HepG2 (cell line): Measurements from ENCODE around the gene HNRNPUL1. TPM values are rescaled to one million over a fixed set of nuclear protein-coding genes. Genes with fewer than 3 reads are reported as not detected.

Experiments
- ATAC-seq: fragments of 200-7000 bp; cut with Tn5 transposase; 3 replicates; pipeline ENCODE4 v1.9.1; 2020; ENCODE audit warnings: mild to moderate bottlenecking, moderate library complexity
- BruUV-seq: library from RNA; stranded (reverse); fragments of 400-500 nt; replicated peaks from 2 replicates; lab custom pipeline; 2021; lab: Mats Ljungman, UMichigan
- CTCF ChIA-PET: fragments of 300-600 bp; formaldehyde crosslinking; extraction: SDS; loops from one replicate; lab custom pipeline; 2021; ENCODE audit warnings: low total read pairs, inconsistent platforms, low intra/inter-chr PET ratio; lab: Yijun Ruan, JAX
- POLR2A ChIA-PET: fragments of 350-600 bp; sonication (Branson Sonifier 250); formaldehyde crosslinking; loops from one replicate; lab custom pipeline; 2020; ENCODE audit warnings: antibody characterized with exemption, inconsistent platforms; lab: Yijun Ruan, JAX
- DNase-seq: peaks from one replicate; pipeline ENCODE4 v3.0.0-alpha.2; 2015; ENCODE audit warnings: low spot score
- FAIRE-seq: peaks from 3 replicates; lab custom pipeline; 2011; peaks lifted over from hg19 to GRCh38; lab: Jason Lieb, UNC
- H2AFZ ChIP-seq: one replicate; pipeline ENCODE4 v1.6.1; 2011; ENCODE audit warnings: low read length, inconsistent platforms
- H3K27ac ChIP-seq: fragments of 300-600 bp; 3 replicates; pipeline ENCODE4 v1.8.0; 2011; ENCODE audit warnings: mixed run types, mild to moderate bottlenecking, mixed read lengths, low read length, inconsistent platforms; ENCODE audit not compliant: insufficient read depth; ENCODE audit errors: extremely low read length
- H3K27me3 ChIP-seq, 2 experiments: fragments of 200-600 bp in 1 of 2; 2 replicates in 1 of 2; 3 replicates in 1 of 2; pipeline versions ENCODE4 v1.6.0 to v1.8.0; 2011; ENCODE audit warnings: low read length in 2 of 2, mild to moderate bottlenecking in 2 of 2, moderate library complexity in 2 of 2, inconsistent platforms in 1 of 2; ENCODE audit not compliant: insufficient read depth in 2 of 2, control insufficient read depth in 1 of 2
- H3K36me3 ChIP-seq, 2 experiments: fragments of 200-600 bp in 1 of 2; replicated peaks in 1 of 2; 2 replicates in 1 of 2; 3 replicates in 1 of 2; pipeline versions ENCODE4 v1.5.1 to v1.8.0; 2011; ENCODE audit warnings: low read length in 2 of 2, inconsistent platforms in 1 of 2; ENCODE audit not compliant: insufficient read depth in 2 of 2, control insufficient read depth in 1 of 2
- H3K4me1 ChIP-seq: 2 replicates; pipeline ENCODE4 v1.5.1; 2012; ENCODE audit warnings: low read length, inconsistent platforms; ENCODE audit not compliant: insufficient read depth
- H3K4me2 ChIP-seq: 2 replicates; pipeline ENCODE4 v1.6.0; 2011; ENCODE audit warnings: low read depth, low read length, inconsistent platforms
- H3K4me3 ChIP-seq, 3 experiments: fragments of 200-600 bp in 1 of 3; sonication (generic), shearing (Covaris generic) in 1 of 3; replicated peaks in 1 of 3; 2 replicates each; pipeline ENCODE4 v1.5.1; 2011 to 2016; ENCODE audit warnings: low read length in 3 of 3, inconsistent platforms in 2 of 3, low read depth in 2 of 3, mild to moderate bottlenecking in 2 of 3, control low read depth in 1 of 3, mixed read lengths in 1 of 3; ENCODE audit not compliant: insufficient read depth in 1 of 3
- H3K79me2 ChIP-seq: one replicate; pipeline ENCODE4 v1.6.1; 2011; ENCODE audit warnings: low read length, inconsistent platforms; ENCODE audit not compliant: insufficient read depth
- H3K9ac ChIP-seq: 2 replicates; pipeline ENCODE4 v1.6.0; 2011; ENCODE audit warnings: mild to moderate bottlenecking, low read depth, low read length, inconsistent platforms; ENCODE audit not compliant: insufficient read depth
- H3K9me3 ChIP-seq: 2 replicates; pipeline ENCODE4 v1.5.1; 2012; ENCODE audit warnings: mild to moderate bottlenecking, low read length
- H4K20me1 ChIP-seq: 2 replicates; pipeline ENCODE4 v1.6.0; 2011; ENCODE audit warnings: inconsistent platforms, mild to moderate bottlenecking, low read length, moderate library complexity; ENCODE audit not compliant: insufficient read depth
- CCAR2 ChIP-seq: fragments of 200-400 bp; formaldehyde crosslinking; optimal IDR thresholded peaks from 2 replicates; pipeline ENCODE3; 2018; ENCODE audit warnings: low read depth, mild to moderate bottlenecking, low read length, moderate library complexity
- HCFC1 ChIP-seq: fragments of 150-350 bp; IDR thresholded peaks from 2 replicates; pipeline ENCODE4 v1.6.1; 2014; ENCODE audit warnings: low read depth, low read length
- HMGA1 ChIP-seq: sonication (generic); formaldehyde crosslinking; conservative IDR thresholded peaks from 2 replicates; pipeline ENCODE4 v1.4.0; 2020; ENCODE audit warnings: missing genetic modification reagents
- HMGXB4 ChIP-seq, 2 experiments: sonication (generic) in 1 of 2; formaldehyde crosslinking in 1 of 2; IDR thresholded peaks; 2 replicates each; pipeline versions ENCODE4 v1.4.0 to v1.6.1; 2018 to 2020; ENCODE audit warnings: missing genetic modification reagents in 2 of 2, borderline replicate concordance in 1 of 2, low read depth in 1 of 2, mild to moderate bottlenecking in 1 of 2, missing biosample characterization in 1 of 2
- HNRNPLL ChIP-seq: fragments of 200-400 bp; formaldehyde crosslinking; IDR thresholded peaks from 2 replicates; pipeline ENCODE4 v1.6.1; 2017; ENCODE audit warnings: mild to moderate bottlenecking, low read depth, low read length; ENCODE audit not compliant: poor library complexity, severe bottlenecking
- NFATC3 ChIP-seq: sonication (generic); formaldehyde crosslinking; IDR thresholded peaks from 2 replicates; pipeline ENCODE4 v1.5.1; 2020; ENCODE audit warnings: mild to moderate bottlenecking, missing genetic modification reagents
- POLR2AphosphoS2 ChIP-seq: IDR thresholded peaks from 2 replicates; pipeline ENCODE4 v1.6.1; 2011; ENCODE audit warnings: low read depth, low read length, improper control_type of control experiment
- SNAPC5 ChIP-seq: sonication (generic); formaldehyde crosslinking; IDR thresholded peaks from 2 replicates; pipeline ENCODE4 v1.8.1; 2023; ENCODE audit warnings: mild to moderate bottlenecking, missing genetic modification reagents, borderline replicate concordance
- SYNCRIP ChIP-seq: fragments of 200-400 bp; formaldehyde crosslinking; IDR thresholded peaks from 2 replicates; pipeline ENCODE4 v1.6.1; 2018; ENCODE audit warnings: mild to moderate bottlenecking, low read depth, low read length; ENCODE audit not compliant: insufficient read depth
- ZBTB1 ChIP-seq: sonication (generic); formaldehyde crosslinking; IDR thresholded peaks from 2 replicates; pipeline ENCODE4 v1.4.0; 2020; ENCODE audit warnings: missing genetic modification reagents, borderline replicate concordance
- ZNF207 ChIP-seq: fragments of 450-650 bp; IDR thresholded peaks from 2 replicates; pipeline ENCODE4 v1.6.1; 2016; ENCODE audit warnings: antibody characterized with exemption, borderline replicate concordance
- WGBS: methylation state at CpG from one replicate; pipeline ENCODE4 v1.1.6; 2017; ENCODE audit warnings: low lambda C conversion rate; 5-methylcytosine and 5-hydroxymethylcytosine counted together
- in situ Hi-C: cut with HindIII; loops from 2 replicates; pipeline ENCODE4 v1.10.0; 2017; ENCODE audit warnings: low pct_unique_long_range_greater_than_20kb; ENCODE audit not compliant: extremely low pct_ligation_motif_present
- intact Hi-C: fragments of 100-400 bp; cut with micrococcal nuclease; formaldehyde crosslinking; loops from one replicate; pipeline ENCODE4 v1.10.0; 2022; ENCODE audit not compliant: unreplicated experiment
- polyA plus RNA-seq, 8 experiments: library from polyadenylated mRNA; depleted of rRNA in 3 of 8; stranded (reverse) in 7 of 8; unstranded in 1 of 8; fragments of >200 nt; fragmentation: Illumina TruSeq in 4 of 8; extraction: Trizol in 4 of 8; gene quantifications; 2 replicates each; pipeline versions ENCODE4 v1.2.1 to v1.2.3, GENCODE V29; 2011 to 2016; ENCODE audit warnings: low read depth in 4 of 8, missing spikeins in 1 of 8, mixed read lengths in 1 of 8; ENCODE audit not compliant: insufficient read depth in 1 of 8
- total RNA-seq, 5 experiments: library from RNA; depleted of rRNA; stranded (reverse); fragments of >200 nt; fragmentation: Illumina TruSeq; extraction: Trizol; gene quantifications; 2 replicates each; pipeline ENCODE4 v1.2.3, GENCODE V29; 2016; ENCODE audit warnings: low read depth in 1 of 5
- TF ChIP-seq, protein P1 (sequence below), 2 experiments: IDR thresholded peaks; 2 replicates each; pipeline ENCODE4 v1.6.1; 2011 to 2012; ENCODE audit warnings: low read length in 2 of 2, borderline replicate concordance in 1 of 2, low read depth in 1 of 2, mild to moderate bottlenecking in 1 of 2, moderate library complexity in 1 of 2

HNRNPUL1 gene
- total and polyA plus RNA-seq, 2 of the 13 experiments (the other 11 are each of a cell fraction or from before 2014, with no cell fraction given) = 30.9 to 81.7 TPM

DNA sequence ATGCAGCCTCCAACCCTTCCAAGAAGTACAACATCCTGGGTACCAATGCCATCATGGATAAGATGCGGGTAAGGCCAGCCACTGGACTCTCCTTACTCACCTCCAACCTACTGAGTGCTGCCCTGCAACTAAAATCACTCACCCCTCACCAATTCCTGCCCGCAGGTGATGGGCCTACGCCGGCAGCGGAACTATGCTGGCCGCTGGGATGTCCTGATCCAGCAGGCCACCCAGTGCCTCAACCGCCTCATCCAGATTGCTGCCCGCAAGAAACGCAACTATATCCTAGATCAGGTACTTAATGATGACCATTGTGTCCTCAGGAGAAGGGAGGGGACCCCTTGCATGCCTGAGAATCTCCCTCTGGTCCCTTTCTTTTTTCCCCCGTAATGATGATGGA lies 30.2 kb downstream of the HNRNPUL1 start (continued):
- TF ChIP-seq, protein P1, sequence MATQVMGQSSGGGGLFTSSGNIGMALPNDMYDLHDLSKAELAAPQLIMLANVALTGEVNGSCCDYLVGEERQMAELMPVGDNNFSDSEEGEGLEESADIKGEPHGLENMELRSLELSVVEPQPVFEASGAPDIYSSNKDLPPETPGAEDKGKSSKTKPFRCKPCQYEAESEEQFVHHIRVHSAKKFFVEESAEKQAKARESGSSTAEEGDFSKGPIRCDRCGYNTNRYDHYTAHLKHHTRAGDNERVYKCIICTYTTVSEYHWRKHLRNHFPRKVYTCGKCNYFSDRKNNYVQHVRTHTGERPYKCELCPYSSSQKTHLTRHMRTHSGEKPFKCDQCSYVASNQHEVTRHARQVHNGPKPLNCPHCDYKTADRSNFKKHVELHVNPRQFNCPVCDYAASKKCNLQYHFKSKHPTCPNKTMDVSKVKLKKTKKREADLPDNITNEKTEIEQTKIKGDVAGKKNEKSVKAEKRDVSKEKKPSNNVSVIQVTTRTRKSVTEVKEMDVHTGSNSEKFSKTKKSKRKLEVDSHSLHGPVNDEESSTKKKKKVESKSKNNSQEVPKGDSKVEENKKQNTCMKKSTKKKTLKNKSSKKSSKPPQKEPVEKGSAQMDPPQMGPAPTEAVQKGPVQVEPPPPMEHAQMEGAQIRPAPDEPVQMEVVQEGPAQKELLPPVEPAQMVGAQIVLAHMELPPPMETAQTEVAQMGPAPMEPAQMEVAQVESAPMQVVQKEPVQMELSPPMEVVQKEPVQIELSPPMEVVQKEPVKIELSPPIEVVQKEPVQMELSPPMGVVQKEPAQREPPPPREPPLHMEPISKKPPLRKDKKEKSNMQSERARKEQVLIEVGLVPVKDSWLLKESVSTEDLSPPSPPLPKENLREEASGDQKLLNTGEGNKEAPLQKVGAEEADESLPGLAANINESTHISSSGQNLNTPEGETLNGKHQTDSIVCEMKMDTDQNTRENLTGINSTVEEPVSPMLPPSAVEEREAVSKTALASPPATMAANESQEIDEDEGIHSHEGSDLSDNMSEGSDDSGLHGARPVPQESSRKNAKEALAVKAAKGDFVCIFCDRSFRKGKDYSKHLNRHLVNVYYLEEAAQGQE (IDR thresholded peaks at IDR 0.05; ENCODE audit: borderline replicate concordance in 1 of 2, low read depth in 1 of 2, low read length in 2 of 2) = no peak
- TF ChIP-seq ZNF207 = no peak

DNA sequence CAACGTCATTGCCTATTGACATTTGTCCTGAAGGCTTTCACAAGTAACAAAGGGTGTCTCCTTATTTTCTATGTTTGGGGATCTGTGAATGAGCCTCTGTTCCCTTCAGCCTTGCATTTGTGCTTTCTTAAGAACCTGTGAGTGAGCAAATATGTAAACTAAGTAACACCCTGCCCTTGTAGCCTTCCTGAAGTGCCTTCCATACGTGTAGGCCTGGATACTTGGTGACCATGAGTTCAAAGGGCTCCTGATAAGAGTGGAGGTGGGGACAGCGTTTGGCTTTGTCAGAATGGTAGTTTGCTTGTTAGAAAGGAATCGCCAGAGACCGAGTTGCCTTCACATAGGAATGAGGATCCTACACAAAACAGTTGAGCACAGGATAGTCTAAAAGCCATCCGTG lies 31.3 kb downstream of the HNRNPUL1 start:
- no peak for FAIRE-seq
- Histone ChIP-seq H3K4me1 (no peaks in the 10 kb centered on the region), H3K4me3 (no peak overlapping the region), H3K27ac (no peak overlapping the region), H3K4me2 (no peak overlapping the region), H3K36me3 (peaks cover 53 to 100% of the 10 kb centered on the region in 2 experiments), H3K9ac (no peak overlapping the region), H3K27me3 (no peaks in the 10 kb centered on the region), H4K20me1 (peaks cover 3% of the 10 kb centered on the region; the same call in 1 of the 2 replicates), H2AFZ (no peak overlapping the region), H3K79me2 (no peaks in the 10 kb centered on the region), H3K9me3 (no peaks in the 10 kb centered on the region)
- no TSS peak for BruUV-seq
- CTCF ChIA-PET = no interaction called here
- in situ Hi-C loops (no loop called here), intact Hi-C loops (no loop called here)
- DNase-seq = no peak
- POLR2A ChIA-PET = interaction anchor here (2.1 kb wide), 1 partner anchor 32 kb away, joined by 4 read pairs; the partner anchor contains the start of gene HNRNPUL1
- no peak for ATAC-seq
- 90% methylated on average over 6 of the region's 6 CpGs for WGBS
- TF ChIP-seq HMGA1 (CRISPR knock-in tag) = no peak
- no peak for TF ChIP-seq SYNCRIP
- TF ChIP-seq HNRNPLL = no peak
- TF ChIP-seq ZBTB1 (CRISPR knock-in tag) = no peak
- no peak for TF ChIP-seq HMGXB4 (CRISPR knock-in tag; IDR thresholded peaks at IDR 0.05; ENCODE audit: borderline replicate concordance in 1 of 2, low read depth in 1 of 2)
- TF ChIP-seq NFATC3 (CRISPR knock-in tag) = no peak
- no peak for TF ChIP-seq CCAR2
- no peak for TF ChIP-seq POLR2AphosphoS2
- TF ChIP-seq HCFC1 = no peak
- no peak for TF ChIP-seq SNAPC5 (CRISPR knock-in tag)
